IMR-90 (cell line): ENCODE results near the gene NLGN1. TPM values are rescaled to one million over a fixed set of nuclear protein-coding genes. Genes with fewer than 3 reads are reported as not detected.

Source experiments
- ATAC-seq: fragments of 200-7000 bp; cut with Tn5 transposase; 2 replicates; pipeline ENCODE4 v1.9.1; 2020; ENCODE audit warnings: low read depth, mild to moderate bottlenecking, moderate library complexity
- BruUV-seq: library from RNA; stranded (reverse); fragments of 400-500 nt; replicated peaks from 2 replicates; lab custom pipeline; 2021; lab: Mats Ljungman, UMichigan
- CTCF ChIA-PET: fragments of 300-600 bp; formaldehyde crosslinking; extraction: SDS; loops from one replicate; lab custom pipeline; 2021; ENCODE audit warnings: antibody characterized with exemption; lab: Yijun Ruan, JAX
- POLR2A ChIA-PET: fragments of 300-600 bp; sonication (Branson Sonifier 250); formaldehyde crosslinking; loops from one replicate; lab custom pipeline; 2022; ENCODE audit warnings: antibody characterized with exemption; ENCODE audit not compliant: unreplicated experiment; lab: Charles Lee
- DNase-seq: peaks from one replicate; pipeline ENCODE4 v3.0.0; 2013
- H2AFZ ChIP-seq: replicated peaks from 2 replicates; pipeline ENCODE3; 2013; ENCODE audit warnings: low read length, mild to moderate bottlenecking; ENCODE audit not compliant: poor library complexity
- H2AK5ac ChIP-seq: 2 replicates; pipeline ENCODE4 v1.6.1; 2013; ENCODE audit warnings: low read depth, low read length, inconsistent platforms
- H2AK9ac ChIP-seq: replicated peaks from 2 replicates; pipeline ENCODE3; 2013; ENCODE audit warnings: mild to moderate bottlenecking, low read depth, low read length, moderate library complexity; ENCODE audit not compliant: poor library complexity
- H2BK120ac ChIP-seq: 2 replicates; pipeline ENCODE4 v1.6.1; 2013; ENCODE audit warnings: low read depth, low read length, inconsistent platforms
- H2BK15ac ChIP-seq: 3 replicates; pipeline ENCODE4 v1.6.1; 2013; ENCODE audit warnings: low read depth, low read length, inconsistent platforms
- H2BK20ac ChIP-seq: 2 replicates; pipeline ENCODE4 v1.6.1; 2013; ENCODE audit warnings: low read depth, mild to moderate bottlenecking, inconsistent platforms, low read length, moderate library complexity
- H2BK5ac ChIP-seq: 2 replicates; pipeline ENCODE4 v1.6.1; 2013; ENCODE audit warnings: mild to moderate bottlenecking, low read depth, low read length, inconsistent platforms; ENCODE audit not compliant: poor library complexity, severe bottlenecking
- H3K14ac ChIP-seq: replicated peaks from 2 replicates; pipeline ENCODE4 v1.6.1; 2013; ENCODE audit warnings: low read depth, low read length, inconsistent platforms
- H3K18ac ChIP-seq: 2 replicates; pipeline ENCODE4 v1.6.1; 2013; ENCODE audit warnings: low read depth, low read length, control low read depth
- H3K23ac ChIP-seq: 2 replicates; pipeline ENCODE4 v1.6.1; 2013; ENCODE audit warnings: low read depth, low read length, inconsistent platforms
- H3K27ac ChIP-seq: 2 replicates; pipeline ENCODE4 v1.5.1; 2013; ENCODE audit warnings: mild to moderate bottlenecking, control low read depth, low read length; ENCODE audit not compliant: insufficient read depth
- H3K27me3 ChIP-seq: 2 replicates; pipeline ENCODE4 v1.6.1; 2013; ENCODE audit warnings: low read length; ENCODE audit not compliant: control insufficient read depth, insufficient read depth
- H3K36me3 ChIP-seq: 2 replicates; pipeline ENCODE4 v1.6.1; 2013; ENCODE audit warnings: low read length, mixed read lengths; ENCODE audit not compliant: control insufficient read depth, insufficient read depth
- H3K4ac ChIP-seq: 2 replicates; pipeline ENCODE4 v1.6.1; 2013; ENCODE audit warnings: low read depth, low read length, inconsistent platforms
- H3K4me1 ChIP-seq: 2 replicates; pipeline ENCODE4 v1.6.1; 2013; ENCODE audit warnings: low read length, mixed read lengths; ENCODE audit not compliant: control insufficient read depth, insufficient read depth
- H3K4me2 ChIP-seq: 2 replicates; pipeline ENCODE4 v1.6.1; 2013; ENCODE audit warnings: low read depth, mild to moderate bottlenecking, control low read depth, low read length, moderate library complexity
- H3K4me3 ChIP-seq: 2 replicates; pipeline ENCODE4 v1.5.1; 2013; ENCODE audit warnings: low read depth, mild to moderate bottlenecking, control low read depth, low read length, moderate library complexity; ENCODE audit not compliant: insufficient read depth
- H3K56ac ChIP-seq: 2 replicates; pipeline ENCODE4 v1.6.1; 2013; ENCODE audit warnings: low read length, inconsistent platforms; ENCODE audit not compliant: insufficient read depth; ENCODE audit errors: extremely low read depth
- H3K79me1 ChIP-seq, 2 experiments: 2 replicates each; pipeline ENCODE4 v1.6.1; 2013; ENCODE audit warnings: low read length in 2 of 2, inconsistent platforms in 1 of 2, low read depth in 1 of 2
- H3K9ac ChIP-seq: 2 replicates; pipeline ENCODE4 v1.6.1; 2013; ENCODE audit warnings: low read depth, low read length, control low read depth
- H3K9me1 ChIP-seq: 2 replicates; pipeline ENCODE4 v1.6.1; 2013; ENCODE audit warnings: low read length, inconsistent platforms; ENCODE audit not compliant: insufficient read depth
- H3K9me3 ChIP-seq: 2 replicates; pipeline ENCODE4 v1.6.1; 2013; ENCODE audit warnings: low read length; ENCODE audit not compliant: control insufficient read depth, insufficient read depth
- H4K20me1 ChIP-seq: 2 replicates; pipeline ENCODE4 v1.6.1; 2013; ENCODE audit warnings: low read length, inconsistent platforms; ENCODE audit not compliant: insufficient read depth
- H4K5ac ChIP-seq: 2 replicates; pipeline ENCODE4 v1.6.1; 2013; ENCODE audit warnings: mild to moderate bottlenecking, low read depth, low read length, control low read depth
- H4K8ac ChIP-seq, 2 experiments: 2 replicates each; pipeline ENCODE4 v1.6.1; 2013; ENCODE audit warnings: low read depth in 2 of 2, low read length in 2 of 2, control low read depth in 1 of 2, inconsistent platforms in 1 of 2
- H4K91ac ChIP-seq: 2 replicates; pipeline ENCODE4 v1.6.1; 2013; ENCODE audit warnings: low read depth, low read length, inconsistent platforms; ENCODE audit not compliant: insufficient read depth
- BHLHE40 ChIP-seq: fragments of 150-350 bp; IDR thresholded peaks from 2 replicates; pipeline ENCODE4 v1.6.1; 2016; ENCODE audit warnings: mild to moderate bottlenecking, low read depth, low read length
- SMC3 ChIP-seq: fragments of 150-350 bp; IDR thresholded peaks from 2 replicates; pipeline ENCODE4 v1.6.1; 2016; ENCODE audit warnings: low read depth, mild to moderate bottlenecking, antibody characterized with exemption, low read length, moderate library complexity
- WGBS, 2 experiments: methylation state at CpG; one replicate each; pipeline versions ENCODE4 v1.1.5 to v1.1.7; 2013; ENCODE audit warnings: missing lambda C conversion rate in 2 of 2; ENCODE audit not compliant: insufficient read length in 1 of 2; ENCODE audit errors: extremely low coverage in 2 of 2; 5-methylcytosine and 5-hydroxymethylcytosine counted together
- dilution Hi-C: fragments of 300-500 bp; cut with HindIII; formaldehyde crosslinking; loops from one replicate; pipeline ENCODE4 v1.14.3; 2018; ENCODE audit warnings: low sequenced_read_pairs; ENCODE audit not compliant: unreplicated experiment
- in situ Hi-C: fragments of 300-500 bp; cut with MboI; formaldehyde crosslinking; loops from 3 replicates; pipeline ENCODE4 v1.14.3; 2019; ENCODE audit warnings: low sequenced_read_pairs, inconsistent platforms, mixed read lengths
- intact Hi-C: fragments of 100-400 bp; cut with micrococcal nuclease; formaldehyde crosslinking; loops from 2 replicates; pipeline ENCODE4 v1.10.0; 2022
- polyA plus RNA-seq, 3 experiments: library from polyadenylated mRNA; depleted of rRNA; stranded (reverse); fragments of >200 nt; gene quantifications; 2 replicates each; pipeline ENCODE4 v1.2.3, GENCODE V29; 2012; ENCODE audit warnings: low replicate concordance in 1 of 3
- total RNA-seq: library from RNA; depleted of rRNA; stranded (reverse); fragments of >200 nt; gene quantifications from 2 replicates; pipeline ENCODE4 v1.2.3, GENCODE V29; 2012

NLGN1 gene
- total and polyA plus RNA-seq, 2 of the 4 experiments (the other 2 are of a cell fraction) = 1.8 to 12.5 TPM

DNA sequence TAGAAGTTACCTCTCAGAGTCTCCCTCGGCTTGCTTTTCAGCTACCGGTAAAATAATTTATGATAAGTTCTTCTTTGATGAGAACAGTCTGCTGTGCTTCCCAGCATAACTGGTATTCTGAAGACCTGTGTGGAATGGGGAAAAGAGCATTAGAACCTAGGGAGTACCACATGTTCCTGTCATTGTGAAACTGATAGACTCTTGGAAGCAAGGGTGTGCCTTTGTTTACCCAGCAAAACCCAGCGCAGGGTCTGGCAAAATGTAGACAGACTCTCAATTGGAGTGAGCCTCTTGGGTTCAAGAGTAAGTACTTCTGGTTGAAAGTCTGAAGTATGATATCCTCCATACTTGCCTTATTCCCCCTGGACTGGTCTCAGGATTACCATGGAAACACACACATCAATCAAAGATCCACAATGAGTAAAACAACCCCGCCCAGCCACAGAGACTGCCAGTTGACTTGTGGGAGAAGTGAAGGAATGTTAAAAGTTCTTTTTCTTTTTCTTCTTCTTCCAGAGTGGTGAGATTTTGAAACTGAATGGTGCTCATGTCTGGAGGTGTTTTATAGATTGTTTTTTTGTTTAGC is 809.2 kb downstream of the NLGN1 start:
- CTCF ChIA-PET = no interaction called here

More for the DNA sequence above, 809.2 kb downstream of the NLGN1 start:
- in situ Hi-C loops = no loop called here
- Histone ChIP-seq H3K79me1 (no peaks in the 10 kb centered on the region), H2BK5ac (no peak overlapping the region), H2AK9ac (no peak overlapping the region), H3K9me1 (no peaks in the 10 kb centered on the region), H2BK15ac (no peak overlapping the region), H3K18ac (no peak overlapping the region), H4K20me1 (no peaks in the 10 kb centered on the region), H3K4me2 (no peak overlapping the region), H4K8ac (no peak overlapping the region), H2BK120ac (0 out of 2 replicates have a peak overlapping the region, but pooled peaks have one; percentile 19), H3K36me3 (no peaks in the 10 kb centered on the region), H3K23ac (no peak overlapping the region), H3K4ac (no peak overlapping the region), H3K9ac (no peak overlapping the region), H3K14ac (no peak overlapping the region), H2BK20ac (no peak overlapping the region), H3K9me3 (no peaks in the 10 kb centered on the region), H3K27ac (no peak overlapping the region), H3K4me3 (no peak overlapping the region), H3K56ac (no peak overlapping the region), H3K27me3 (no peaks in the 10 kb centered on the region), H3K4me1 (no peaks in the 10 kb centered on the region; the same call in 1 of the 2 replicates), H4K91ac (no peak overlapping the region), H2AK5ac (no peak overlapping the region), H4K5ac (no peak overlapping the region), H2AFZ (no peak overlapping the region)
- intact Hi-C loops = no loop called here
- no peak for ATAC-seq
- dilution Hi-C loops = no loop called here
- BruUV-seq = no TSS peak
- TF ChIP-seq SMC3 (no peak), BHLHE40 (no peak)
- POLR2A ChIA-PET = no interaction called here
- no peak for DNase-seq
- 100% methylated on average over 1 of the region's 4 CpGs; no CpG with 5 or more reads in 1 of the 2 experiments for WGBS, 2 experiments
